Liver (tissue), 9 donors: ENCODE results near the gene DNAJC11. TPM values are rescaled to one million over a fixed set of nuclear protein-coding genes. Genes with fewer than 3 reads are reported as not detected.

Experiments used
- DNase-seq: peaks from one replicate; pipeline ENCODE4 v3.0.0-alpha.2; 2017; ENCODE audit warnings: low spot score
- H3K27ac ChIP-seq, 2 donors: one replicate each; pipeline ENCODE4 v1.7.0; 2013; ENCODE audit warnings: inconsistent platforms in 2 of 2, low read length in 2 of 2, control low read depth in 1 of 2, low read depth in 1 of 2, mild to moderate bottlenecking in 1 of 2
- H3K27me3 ChIP-seq, 4 donors: one replicate each; pipeline versions ENCODE4 v1.6.1 to v1.7.0; 2013; ENCODE audit warnings: low read length in 3 of 4, inconsistent platforms in 1 of 4, mild to moderate bottlenecking in 1 of 4, moderate library complexity in 1 of 4; ENCODE audit not compliant: control insufficient read depth in 4 of 4, insufficient read depth in 4 of 4
- H3K36me3 ChIP-seq, 4 donors: one replicate each; pipeline versions ENCODE4 v1.6.1 to v1.7.0; 2013; ENCODE audit warnings: low read length in 3 of 4, mild to moderate bottlenecking in 3 of 4, low read depth in 1 of 4, moderate library complexity in 1 of 4; ENCODE audit not compliant: control insufficient read depth in 4 of 4, insufficient read depth in 3 of 4
- H3K4me1 ChIP-seq, 4 donors: one replicate each; pipeline versions ENCODE4 v1.6.1 to v1.7.0; 2013; ENCODE audit warnings: low read length in 3 of 4, mild to moderate bottlenecking in 3 of 4, moderate library complexity in 1 of 4; ENCODE audit not compliant: control insufficient read depth in 4 of 4, insufficient read depth in 4 of 4
- H3K4me3 ChIP-seq, 3 donors: one replicate each; pipeline versions ENCODE4 v1.6.1 to v1.7.0; 2013; ENCODE audit warnings: low read length in 3 of 3, control low read depth in 1 of 3, low read depth in 1 of 3, mild to moderate bottlenecking in 1 of 3
- H3K9ac ChIP-seq, 2 donors: one replicate each; pipeline ENCODE4 v1.7.0; 2013; ENCODE audit warnings: low read length in 2 of 2, mild to moderate bottlenecking in 2 of 2, moderate library complexity in 2 of 2, control low read depth in 1 of 2, low read depth in 1 of 2
- H3K9me3 ChIP-seq, 4 donors: one replicate each; pipeline versions ENCODE4 v1.6.1 to v1.7.0; 2013; ENCODE audit warnings: low read length in 3 of 4; ENCODE audit not compliant: control insufficient read depth in 4 of 4
- ATF3 ChIP-seq: IDR thresholded peaks from 2 replicates; pipeline ENCODE4 v1.6.1; 2016; ENCODE audit warnings: antibody characterized with exemption
- GABPA ChIP-seq, 2 donors: IDR thresholded peaks in 1 of 2; conservative IDR thresholded peaks in 1 of 2; 2 replicates each; pipeline ENCODE4 v1.6.1; 2016; ENCODE audit warnings: antibody characterized with exemption in 2 of 2, mild to moderate bottlenecking in 1 of 2, moderate library complexity in 1 of 2
- HNF4G ChIP-seq: IDR thresholded peaks from 2 replicates; pipeline ENCODE4 v1.6.1; 2016; ENCODE audit warnings: antibody characterized with exemption
- NR2F2 ChIP-seq: IDR thresholded peaks from 2 replicates; pipeline ENCODE4 v1.6.1; 2016; ENCODE audit warnings: antibody characterized with exemption
- RAD21 ChIP-seq, 2 donors: IDR thresholded peaks; 2 replicates each; pipeline ENCODE4 v1.6.1; 2016; ENCODE audit warnings: antibody characterized with exemption in 2 of 2, mild to moderate bottlenecking in 2 of 2
- REST ChIP-seq: IDR thresholded peaks from 2 replicates; pipeline ENCODE4 v1.6.1; 2016; ENCODE audit warnings: antibody characterized with exemption, mild to moderate bottlenecking
- RXRA ChIP-seq, 2 donors: IDR thresholded peaks; 2 replicates each; pipeline ENCODE4 v1.6.1; 2017 to 2018; ENCODE audit warnings: antibody characterized with exemption in 2 of 2, mild to moderate bottlenecking in 1 of 2
- SP1 ChIP-seq: IDR thresholded peaks from 2 replicates; pipeline ENCODE4 v1.6.1; 2018; ENCODE audit warnings: antibody characterized with exemption, mild to moderate bottlenecking
- TAF1 ChIP-seq: conservative IDR thresholded peaks from 2 replicates; pipeline ENCODE4 v1.6.1; 2016; ENCODE audit warnings: antibody characterized with exemption, mild to moderate bottlenecking
- YY1 ChIP-seq: IDR thresholded peaks from 2 replicates; pipeline ENCODE4 v1.6.1; 2016; ENCODE audit warnings: antibody characterized with exemption, mild to moderate bottlenecking
- WGBS: extraction: QIAGEN DNeasy Blood & Tissue Kit; methylation state at CpG from one replicate; pipeline ENCODE4 v1.1.7; 2013; 5-methylcytosine and 5-hydroxymethylcytosine counted together
- polyA plus RNA-seq, 2 donors: library from polyadenylated mRNA; stranded (reverse) in 1 of 2; unstranded in 1 of 2; fragments of 200-250 nt in 1 of 2; fragments of >200 nt in 1 of 2; fragmentation: Nextera tagmentation in 1 of 2; extraction: Ambion mirVana in 1 of 2; gene quantifications; one replicate each; pipeline versions ENCODE4 v1.2.1 to v1.2.3, GENCODE V29; 2013 to 2015
- total RNA-seq, 2 donors: library from RNA; depleted of rRNA; stranded (reverse); fragments of >200 nt; gene quantifications; one replicate each; pipeline ENCODE4 v1.2.3, GENCODE V29; 2014
- TF ChIP-seq, protein P1 (sequence below): IDR thresholded peaks from 2 replicates; pipeline ENCODE4 v1.6.1; 2016; ENCODE audit warnings: antibody characterized with exemption
- TF ChIP-seq, protein P2 (sequence below): IDR thresholded peaks from 2 replicates; pipeline ENCODE4 v1.6.1; 2016; ENCODE audit warnings: antibody characterized with exemption
- donor health status: healthy.
- donor health status: healthy.
- donor health status: healthy.
- donor health status: healthy.
- donor health status: healthy.

The DNAJC11 gene
- total and polyA plus RNA-seq, 4 donors: 16.5 to 36.1 (median 23.8) TPM

- peaks cover 0 to 14% (median 14%) of the 10 kb centered on the region in 4 donors for H3K36me3 ChIP-seq
- WGBS: 93% methylated on average over 2 of the region's 2 CpGs
- peak; percentile 55 for DNase-seq
Measured at GRCh38 chr1:6672558-6672957, 29.1 kb downstream of the DNAJC11 start.

DNA sequence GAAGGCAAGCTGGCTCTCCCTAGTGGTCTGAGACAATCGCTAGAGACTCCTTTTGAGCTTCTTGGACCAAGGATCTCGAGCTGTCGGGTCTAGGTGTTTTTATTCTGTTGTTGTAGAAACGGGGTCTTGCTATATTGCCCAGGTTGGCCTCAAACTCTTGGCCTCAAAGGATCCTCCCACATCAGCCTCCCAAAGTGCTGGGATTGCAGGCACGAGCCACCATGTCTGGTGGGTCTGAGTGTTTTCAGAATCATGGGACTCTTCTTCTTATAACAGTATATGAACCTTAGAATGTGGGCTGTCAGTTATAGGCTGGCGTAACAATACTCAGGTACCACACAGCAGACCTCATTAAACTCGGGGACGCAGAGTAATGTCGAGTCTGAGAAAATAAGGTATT lies 33.1 kb downstream of the DNAJC11 start:
- Histone ChIP-seq H3K4me1 (no peaks in the 10 kb centered on the region), H3K4me3 (no peak overlapping the region), H3K36me3 (peaks cover 0 to 30% (median 13%) of the 10 kb centered on the region in 4 donors), H3K9me3 (no peaks in the 10 kb centered on the region), H3K27me3 (no peaks in the 10 kb centered on the region), H3K9ac (no peak overlapping the region), H3K27ac (no peak overlapping the region)
- 99% methylated on average over 9 of the region's 9 CpGs for WGBS
- DNase-seq: no peak
- no peak for TF ChIP-seq GABPA (IDR thresholded peaks at IDR 0.05 in 1 of 2, conservative IDR thresholded peaks at IDR 0.05 in 1 of 2)
- no peak for TF ChIP-seq REST
- TF ChIP-seq TAF1: no peak
- TF ChIP-seq, protein P1, sequence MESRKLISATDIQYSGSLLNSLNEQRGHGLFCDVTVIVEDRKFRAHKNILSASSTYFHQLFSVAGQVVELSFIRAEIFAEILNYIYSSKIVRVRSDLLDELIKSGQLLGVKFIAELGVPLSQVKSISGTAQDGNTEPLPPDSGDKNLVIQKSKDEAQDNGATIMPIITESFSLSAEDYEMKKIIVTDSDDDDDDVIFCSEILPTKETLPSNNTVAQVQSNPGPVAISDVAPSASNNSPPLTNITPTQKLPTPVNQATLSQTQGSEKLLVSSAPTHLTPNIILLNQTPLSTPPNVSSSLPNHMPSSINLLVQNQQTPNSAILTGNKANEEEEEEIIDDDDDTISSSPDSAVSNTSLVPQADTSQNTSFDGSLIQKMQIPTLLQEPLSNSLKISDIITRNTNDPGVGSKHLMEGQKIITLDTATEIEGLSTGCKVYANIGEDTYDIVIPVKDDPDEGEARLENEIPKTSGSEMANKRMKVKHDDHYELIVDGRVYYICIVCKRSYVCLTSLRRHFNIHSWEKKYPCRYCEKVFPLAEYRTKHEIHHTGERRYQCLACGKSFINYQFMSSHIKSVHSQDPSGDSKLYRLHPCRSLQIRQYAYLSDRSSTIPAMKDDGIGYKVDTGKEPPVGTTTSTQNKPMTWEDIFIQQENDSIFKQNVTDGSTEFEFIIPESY: no peak
- no peak for TF ChIP-seq HNF4G
- TF ChIP-seq SP1: no peak
- no peak for TF ChIP-seq RAD21 (IDR thresholded peaks at IDR 0.05)
- no peak for TF ChIP-seq ATF3
- TF ChIP-seq, protein P2, sequence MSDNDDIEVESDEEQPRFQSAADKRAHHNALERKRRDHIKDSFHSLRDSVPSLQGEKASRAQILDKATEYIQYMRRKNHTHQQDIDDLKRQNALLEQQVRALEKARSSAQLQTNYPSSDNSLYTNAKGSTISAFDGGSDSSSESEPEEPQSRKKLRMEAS: no peak

More at GRCh38 chr1:6672558-6672957, 29.1 kb downstream of the DNAJC11 start:
- H3K4me1 ChIP-seq: no peaks in the 10 kb centered on the region
- H3K9me3 ChIP-seq: no peaks in the 10 kb centered on the region
- H3K27me3 ChIP-seq: no peaks in the 10 kb centered on the region
- no peak overlapping the region for H3K27ac ChIP-seq
- no peak overlapping the region for H3K4me3 ChIP-seq
- H3K9ac ChIP-seq: no peak overlapping the region
- TF ChIP-seq RXRA (IDR thresholded peaks at IDR 0.05): no peak
- TF ChIP-seq NR2F2: peak; percentile 10

- Histone ChIP-seq H3K4me1 (no peaks in the 10 kb centered on the region), H3K36me3 (peaks cover 1 to 37% (median 13%) of the 10 kb centered on the region in 4 donors), H3K27ac (no peak overlapping the region), H3K27me3 (no peaks in the 10 kb centered on the region), H3K9ac (no peak overlapping the region), H3K9me3 (no peaks in the 10 kb centered on the region), H3K4me3 (no peak overlapping the region)
- TF ChIP-seq ATF3 (no peak), YY1 (no peak), TAF1 (no peak), SP1 (no peak)
- 93% methylated on average over 6 of the region's 6 CpGs for WGBS
- no peak for DNase-seq
Measured at GRCh38 chr1:6667139-6667538, 34.5 kb downstream of the DNAJC11 start.
